IMR-90 (cell line): ENCODE measurements around the gene NEO1. TPM values are rescaled to one million over a fixed set of nuclear protein-coding genes. Genes with fewer than 3 reads are reported as not detected.

ENCODE experiments used
- ATAC-seq: fragments of 200-7000 bp; cut with Tn5 transposase; 2 replicates; pipeline ENCODE4 v1.9.1; 2020; ENCODE audit warnings: low read depth, mild to moderate bottlenecking, moderate library complexity
- BruUV-seq: library from RNA; stranded (reverse); fragments of 400-500 nt; replicated peaks from 2 replicates; lab custom pipeline; 2021; lab: Mats Ljungman, UMichigan
- CTCF ChIA-PET: fragments of 300-600 bp; formaldehyde crosslinking; extraction: SDS; loops from one replicate; lab custom pipeline; 2021; ENCODE audit warnings: antibody characterized with exemption; lab: Yijun Ruan, JAX
- POLR2A ChIA-PET: fragments of 300-600 bp; sonication (Branson Sonifier 250); formaldehyde crosslinking; loops from one replicate; lab custom pipeline; 2022; ENCODE audit warnings: antibody characterized with exemption; ENCODE audit not compliant: unreplicated experiment; lab: Charles Lee
- DNase-seq: peaks from one replicate; pipeline ENCODE4 v3.0.0; 2013
- H2AFZ ChIP-seq: replicated peaks from 2 replicates; pipeline ENCODE3; 2013; ENCODE audit warnings: low read length, mild to moderate bottlenecking; ENCODE audit not compliant: poor library complexity
- H2AK5ac ChIP-seq: 2 replicates; pipeline ENCODE4 v1.6.1; 2013; ENCODE audit warnings: low read depth, low read length, inconsistent platforms
- H2AK9ac ChIP-seq: replicated peaks from 2 replicates; pipeline ENCODE3; 2013; ENCODE audit warnings: mild to moderate bottlenecking, low read depth, low read length, moderate library complexity; ENCODE audit not compliant: poor library complexity
- H2BK120ac ChIP-seq: 2 replicates; pipeline ENCODE4 v1.6.1; 2013; ENCODE audit warnings: low read depth, low read length, inconsistent platforms
- H2BK15ac ChIP-seq: 3 replicates; pipeline ENCODE4 v1.6.1; 2013; ENCODE audit warnings: low read depth, low read length, inconsistent platforms
- H2BK20ac ChIP-seq: 2 replicates; pipeline ENCODE4 v1.6.1; 2013; ENCODE audit warnings: low read depth, mild to moderate bottlenecking, inconsistent platforms, low read length, moderate library complexity
- H2BK5ac ChIP-seq: 2 replicates; pipeline ENCODE4 v1.6.1; 2013; ENCODE audit warnings: mild to moderate bottlenecking, low read depth, low read length, inconsistent platforms; ENCODE audit not compliant: poor library complexity, severe bottlenecking
- H3K14ac ChIP-seq: replicated peaks from 2 replicates; pipeline ENCODE4 v1.6.1; 2013; ENCODE audit warnings: low read depth, low read length, inconsistent platforms
- H3K18ac ChIP-seq: 2 replicates; pipeline ENCODE4 v1.6.1; 2013; ENCODE audit warnings: low read depth, low read length, control low read depth
- H3K23ac ChIP-seq: 2 replicates; pipeline ENCODE4 v1.6.1; 2013; ENCODE audit warnings: low read depth, low read length, inconsistent platforms
- H3K27ac ChIP-seq: 2 replicates; pipeline ENCODE4 v1.5.1; 2013; ENCODE audit warnings: mild to moderate bottlenecking, control low read depth, low read length; ENCODE audit not compliant: insufficient read depth
- H3K27me3 ChIP-seq: 2 replicates; pipeline ENCODE4 v1.6.1; 2013; ENCODE audit warnings: low read length; ENCODE audit not compliant: control insufficient read depth, insufficient read depth
- H3K36me3 ChIP-seq: 2 replicates; pipeline ENCODE4 v1.6.1; 2013; ENCODE audit warnings: low read length, mixed read lengths; ENCODE audit not compliant: control insufficient read depth, insufficient read depth
- H3K4ac ChIP-seq: 2 replicates; pipeline ENCODE4 v1.6.1; 2013; ENCODE audit warnings: low read depth, low read length, inconsistent platforms
- H3K4me1 ChIP-seq: 2 replicates; pipeline ENCODE4 v1.6.1; 2013; ENCODE audit warnings: low read length, mixed read lengths; ENCODE audit not compliant: control insufficient read depth, insufficient read depth
- H3K4me2 ChIP-seq: 2 replicates; pipeline ENCODE4 v1.6.1; 2013; ENCODE audit warnings: low read depth, mild to moderate bottlenecking, control low read depth, low read length, moderate library complexity
- H3K4me3 ChIP-seq: 2 replicates; pipeline ENCODE4 v1.5.1; 2013; ENCODE audit warnings: low read depth, mild to moderate bottlenecking, control low read depth, low read length, moderate library complexity; ENCODE audit not compliant: insufficient read depth
- H3K56ac ChIP-seq: 2 replicates; pipeline ENCODE4 v1.6.1; 2013; ENCODE audit warnings: low read length, inconsistent platforms; ENCODE audit not compliant: insufficient read depth; ENCODE audit errors: extremely low read depth
- H3K79me1 ChIP-seq, 2 experiments: 2 replicates each; pipeline ENCODE4 v1.6.1; 2013; ENCODE audit warnings: low read length in 2 of 2, inconsistent platforms in 1 of 2, low read depth in 1 of 2
- H3K9ac ChIP-seq: 2 replicates; pipeline ENCODE4 v1.6.1; 2013; ENCODE audit warnings: low read depth, low read length, control low read depth
- H3K9me1 ChIP-seq: 2 replicates; pipeline ENCODE4 v1.6.1; 2013; ENCODE audit warnings: low read length, inconsistent platforms; ENCODE audit not compliant: insufficient read depth
- H3K9me3 ChIP-seq: 2 replicates; pipeline ENCODE4 v1.6.1; 2013; ENCODE audit warnings: low read length; ENCODE audit not compliant: control insufficient read depth, insufficient read depth
- H4K20me1 ChIP-seq: 2 replicates; pipeline ENCODE4 v1.6.1; 2013; ENCODE audit warnings: low read length, inconsistent platforms; ENCODE audit not compliant: insufficient read depth
- H4K5ac ChIP-seq: 2 replicates; pipeline ENCODE4 v1.6.1; 2013; ENCODE audit warnings: mild to moderate bottlenecking, low read depth, low read length, control low read depth
- H4K8ac ChIP-seq, 2 experiments: 2 replicates each; pipeline ENCODE4 v1.6.1; 2013; ENCODE audit warnings: low read depth in 2 of 2, low read length in 2 of 2, control low read depth in 1 of 2, inconsistent platforms in 1 of 2
- H4K91ac ChIP-seq: 2 replicates; pipeline ENCODE4 v1.6.1; 2013; ENCODE audit warnings: low read depth, low read length, inconsistent platforms; ENCODE audit not compliant: insufficient read depth
- BHLHE40 ChIP-seq: fragments of 150-350 bp; IDR thresholded peaks from 2 replicates; pipeline ENCODE4 v1.6.1; 2016; ENCODE audit warnings: mild to moderate bottlenecking, low read depth, low read length
- CEBPB ChIP-seq: IDR thresholded peaks from 2 replicates; pipeline ENCODE4 v1.6.1; 2012; ENCODE audit warnings: low read depth, low read length, improper control_type of control experiment
- CHD1 ChIP-seq: IDR thresholded peaks from 2 replicates; pipeline ENCODE4 v1.6.1; 2012; ENCODE audit warnings: low read depth, low read length, improper control_type of control experiment
- FOS ChIP-seq: fragments of 150-350 bp; IDR thresholded peaks from 2 replicates; pipeline ENCODE4 v1.6.1; 2016; ENCODE audit warnings: low read depth, low read length
- MAFK ChIP-seq: IDR thresholded peaks from 2 replicates; pipeline ENCODE4 v1.6.1; 2012; ENCODE audit warnings: low read depth, low read length, improper control_type of control experiment
- MAZ ChIP-seq: IDR thresholded peaks from 2 replicates; pipeline ENCODE4 v1.6.1; 2012; ENCODE audit warnings: low read depth, mild to moderate bottlenecking, low read length, improper control_type of control experiment, moderate library complexity, borderline replicate concordance
- MXI1 ChIP-seq: IDR thresholded peaks from 2 replicates; pipeline ENCODE4 v1.6.1; 2012; ENCODE audit warnings: low read depth, mild to moderate bottlenecking, low read length, moderate library complexity, borderline replicate concordance
- NFE2L2 ChIP-seq: fragments of 150-350 bp; IDR thresholded peaks from 2 replicates; pipeline ENCODE4 v1.6.1; 2016; ENCODE audit warnings: low read depth, mild to moderate bottlenecking, low read length
- POLR2A ChIP-seq: IDR thresholded peaks from 2 replicates; pipeline ENCODE4 v1.6.1; 2012; ENCODE audit warnings: mild to moderate bottlenecking, low read depth, low read length
- RAD21 ChIP-seq: IDR thresholded peaks from 2 replicates; pipeline ENCODE4 v1.6.1; 2012; ENCODE audit warnings: low read length, improper control_type of control experiment
- RCOR1 ChIP-seq: IDR thresholded peaks from 2 replicates; pipeline ENCODE4 v1.6.1; 2012; ENCODE audit warnings: mild to moderate bottlenecking, low read length, improper control_type of control experiment; ENCODE audit not compliant: insufficient replicate concordance
- RFX5 ChIP-seq: IDR thresholded peaks from 2 replicates; pipeline ENCODE4 v1.8.0; 2012; ENCODE audit warnings: low read depth, mild to moderate bottlenecking, low read length, moderate library complexity
- SMC3 ChIP-seq: fragments of 150-350 bp; IDR thresholded peaks from 2 replicates; pipeline ENCODE4 v1.6.1; 2016; ENCODE audit warnings: low read depth, mild to moderate bottlenecking, antibody characterized with exemption, low read length, moderate library complexity
- USF2 ChIP-seq: fragments of 150-350 bp; IDR thresholded peaks from 2 replicates; pipeline ENCODE4 v1.6.1; 2017; ENCODE audit warnings: mild to moderate bottlenecking, antibody characterized with exemption, low read length, low read depth
- WGBS, 2 experiments: methylation state at CpG; one replicate each; pipeline versions ENCODE4 v1.1.5 to v1.1.7; 2013; ENCODE audit warnings: missing lambda C conversion rate in 2 of 2; ENCODE audit not compliant: insufficient read length in 1 of 2; ENCODE audit errors: extremely low coverage in 2 of 2; 5-methylcytosine and 5-hydroxymethylcytosine counted together
- dilution Hi-C: fragments of 300-500 bp; cut with HindIII; formaldehyde crosslinking; loops from one replicate; pipeline ENCODE4 v1.14.3; 2018; ENCODE audit warnings: low sequenced_read_pairs; ENCODE audit not compliant: unreplicated experiment
- in situ Hi-C: fragments of 300-500 bp; cut with MboI; formaldehyde crosslinking; loops from 3 replicates; pipeline ENCODE4 v1.14.3; 2019; ENCODE audit warnings: low sequenced_read_pairs, inconsistent platforms, mixed read lengths
- intact Hi-C: fragments of 100-400 bp; cut with micrococcal nuclease; formaldehyde crosslinking; loops from 2 replicates; pipeline ENCODE4 v1.10.0; 2022
- polyA plus RNA-seq, 3 experiments: library from polyadenylated mRNA; depleted of rRNA; stranded (reverse); fragments of >200 nt; gene quantifications; 2 replicates each; pipeline ENCODE4 v1.2.3, GENCODE V29; 2012; ENCODE audit warnings: low replicate concordance in 1 of 3
- total RNA-seq: library from RNA; depleted of rRNA; stranded (reverse); fragments of >200 nt; gene quantifications from 2 replicates; pipeline ENCODE4 v1.2.3, GENCODE V29; 2012
- TF ChIP-seq, protein P1 (sequence below): conservative IDR thresholded peaks from 2 replicates; pipeline ENCODE4 v1.5.1; 2012; ENCODE audit warnings: mild to moderate bottlenecking, low read depth, low read length, improper control_type of control experiment
- TF ChIP-seq, protein P2 (sequence below): fragments of 150-350 bp; IDR thresholded peaks from 2 replicates; pipeline ENCODE4 v1.6.1; 2016; ENCODE audit warnings: low read depth, mild to moderate bottlenecking, low read length, moderate library complexity, borderline replicate concordance

NEO1 gene
- total and polyA plus RNA-seq, 2 of the 4 experiments (the other 2 are of a cell fraction): 16.3 to 18.5 TPM

GRCh38 chr15:73303636-73304035, 251.4 kb downstream of the NEO1 start:
- H3K4me2 ChIP-seq: no peak overlapping the region
- no peak for TF ChIP-seq RFX5
- no peak for TF ChIP-seq MXI1
- no peak for TF ChIP-seq CEBPB
- TF ChIP-seq MAFK: no peak
- TF ChIP-seq POLR2A: no peak
- no peak for TF ChIP-seq RCOR1
- TF ChIP-seq SMC3: no peak
- TF ChIP-seq BHLHE40: no peak
- no peak for TF ChIP-seq RAD21
- TF ChIP-seq, protein P1, sequence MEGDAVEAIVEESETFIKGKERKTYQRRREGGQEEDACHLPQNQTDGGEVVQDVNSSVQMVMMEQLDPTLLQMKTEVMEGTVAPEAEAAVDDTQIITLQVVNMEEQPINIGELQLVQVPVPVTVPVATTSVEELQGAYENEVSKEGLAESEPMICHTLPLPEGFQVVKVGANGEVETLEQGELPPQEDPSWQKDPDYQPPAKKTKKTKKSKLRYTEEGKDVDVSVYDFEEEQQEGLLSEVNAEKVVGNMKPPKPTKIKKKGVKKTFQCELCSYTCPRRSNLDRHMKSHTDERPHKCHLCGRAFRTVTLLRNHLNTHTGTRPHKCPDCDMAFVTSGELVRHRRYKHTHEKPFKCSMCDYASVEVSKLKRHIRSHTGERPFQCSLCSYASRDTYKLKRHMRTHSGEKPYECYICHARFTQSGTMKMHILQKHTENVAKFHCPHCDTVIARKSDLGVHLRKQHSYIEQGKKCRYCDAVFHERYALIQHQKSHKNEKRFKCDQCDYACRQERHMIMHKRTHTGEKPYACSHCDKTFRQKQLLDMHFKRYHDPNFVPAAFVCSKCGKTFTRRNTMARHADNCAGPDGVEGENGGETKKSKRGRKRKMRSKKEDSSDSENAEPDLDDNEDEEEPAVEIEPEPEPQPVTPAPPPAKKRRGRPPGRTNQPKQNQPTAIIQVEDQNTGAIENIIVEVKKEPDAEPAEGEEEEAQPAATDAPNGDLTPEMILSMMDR: no peak
- TF ChIP-seq USF2: no peak
- TF ChIP-seq MAZ: no peak
- no peak for TF ChIP-seq NFE2L2
- TF ChIP-seq FOS: no peak
- TF ChIP-seq, protein P2, sequence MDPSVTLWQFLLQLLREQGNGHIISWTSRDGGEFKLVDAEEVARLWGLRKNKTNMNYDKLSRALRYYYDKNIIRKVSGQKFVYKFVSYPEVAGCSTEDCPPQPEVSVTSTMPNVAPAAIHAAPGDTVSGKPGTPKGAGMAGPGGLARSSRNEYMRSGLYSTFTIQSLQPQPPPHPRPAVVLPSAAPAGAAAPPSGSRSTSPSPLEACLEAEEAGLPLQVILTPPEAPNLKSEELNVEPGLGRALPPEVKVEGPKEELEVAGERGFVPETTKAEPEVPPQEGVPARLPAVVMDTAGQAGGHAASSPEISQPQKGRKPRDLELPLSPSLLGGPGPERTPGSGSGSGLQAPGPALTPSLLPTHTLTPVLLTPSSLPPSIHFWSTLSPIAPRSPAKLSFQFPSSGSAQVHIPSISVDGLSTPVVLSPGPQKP: no peak
- TF ChIP-seq CHD1: no peak
- no peak overlapping the region for H2BK5ac ChIP-seq
- H3K14ac ChIP-seq: no peak overlapping the region
- no peak for ATAC-seq
- no peak overlapping the region for H4K8ac ChIP-seq
- H4K20me1 ChIP-seq: no peaks in the 10 kb centered on the region
- no peak overlapping the region for H2BK120ac ChIP-seq
- no peak overlapping the region for H3K27ac ChIP-seq
- no peak overlapping the region for H3K4ac ChIP-seq
- no peak overlapping the region for H3K4me3 ChIP-seq
- no peak overlapping the region for H3K23ac ChIP-seq
- H2BK20ac ChIP-seq: no peak overlapping the region
- H3K4me1 ChIP-seq: no peaks in the 10 kb centered on the region
- no peak for DNase-seq
- H2AK5ac ChIP-seq: no peak overlapping the region
- H3K18ac ChIP-seq: no peak overlapping the region
- H4K91ac ChIP-seq: no peak overlapping the region
- dilution Hi-C loops (no loop called here), intact Hi-C loops (loop anchor here (5.0 kb wide), 1 partner anchor 239 kb away; no protein-coding TSS in a partner anchor), in situ Hi-C loops (loop anchor here (10.0 kb wide), 2 partner anchors 251 to 401 kb away; no protein-coding TSS in a partner anchor)
- H2BK15ac ChIP-seq: no peak overlapping the region
- peaks cover 11% of the 10 kb centered on the region for H3K36me3 ChIP-seq
- no peaks in the 10 kb centered on the region for H3K9me1 ChIP-seq
- no peaks in the 10 kb centered on the region for H3K27me3 ChIP-seq
- H3K79me1 ChIP-seq: no peaks in the 10 kb centered on the region
- TSS peak; percentile 86 for BruUV-seq
- H2AFZ ChIP-seq: no peak overlapping the region
- 100% methylated on average over 1 of the region's 5 CpGs; no CpG with 5 or more reads in 1 of the 2 experiments for WGBS, 2 experiments
- H4K5ac ChIP-seq: no peak overlapping the region
- POLR2A ChIA-PET: no interaction called here
- H3K9ac ChIP-seq: no peak overlapping the region
- no peak overlapping the region for H3K56ac ChIP-seq
- CTCF ChIA-PET: no interaction called here
- H3K9me3 ChIP-seq: no peaks in the 10 kb centered on the region
- H2AK9ac ChIP-seq: no peak overlapping the region
